ENCODE data around the gene FDX1. TPM values are rescaled to one million over a fixed set of nuclear protein-coding genes. Genes with fewer than 3 reads are reported as not detected.

FDX1 gene
- total RNA-seq, 1 experiment from 2014 or later: 29.9 TPM

- Histone ChIP-seq H3K36me3 (ENCODE audit: control insufficient read depth, insufficient read depth, low read length) (no peaks in the 10 kb centered on the region), H3K4me3 (ENCODE audit: low read depth, low read length) (no peak overlapping the region), H3K4me1 (no peaks in the 10 kb centered on the region), H3K27me3 (replicated peaks; ENCODE audit: control insufficient read depth, insufficient read depth, low read length) (peaks cover 3% of the 10 kb centered on the region; the same call in 1 of the 2 replicates), H3K9me3 (no peaks in the 10 kb centered on the region)
- Mint-ChIP-seq H3K27me3 (ENCODE audit: insufficient read depth, unreplicated experiment) (peaks cover 17% of the 10 kb centered on the region), H3K4me3 (ENCODE audit: unreplicated experiment) (no peak overlapping the region), H3K4me1 (ENCODE audit: low read depth, unreplicated experiment) (no peaks in the 10 kb centered on the region), H3K9me3 (ENCODE audit: unreplicated experiment) (no peaks in the 10 kb centered on the region), H3K36me3 (ENCODE audit: insufficient read depth, unreplicated experiment) (no peaks in the 10 kb centered on the region), H3K27ac (ENCODE audit: unreplicated experiment) (no peak overlapping the region)
- CTCF ChIA-PET: no interaction called here
- POLR2A ChIA-PET: no interaction called here
- no TSS peak for BruUV-seq (replicated peaks)
- TF ChIP-seq, protein P1, sequence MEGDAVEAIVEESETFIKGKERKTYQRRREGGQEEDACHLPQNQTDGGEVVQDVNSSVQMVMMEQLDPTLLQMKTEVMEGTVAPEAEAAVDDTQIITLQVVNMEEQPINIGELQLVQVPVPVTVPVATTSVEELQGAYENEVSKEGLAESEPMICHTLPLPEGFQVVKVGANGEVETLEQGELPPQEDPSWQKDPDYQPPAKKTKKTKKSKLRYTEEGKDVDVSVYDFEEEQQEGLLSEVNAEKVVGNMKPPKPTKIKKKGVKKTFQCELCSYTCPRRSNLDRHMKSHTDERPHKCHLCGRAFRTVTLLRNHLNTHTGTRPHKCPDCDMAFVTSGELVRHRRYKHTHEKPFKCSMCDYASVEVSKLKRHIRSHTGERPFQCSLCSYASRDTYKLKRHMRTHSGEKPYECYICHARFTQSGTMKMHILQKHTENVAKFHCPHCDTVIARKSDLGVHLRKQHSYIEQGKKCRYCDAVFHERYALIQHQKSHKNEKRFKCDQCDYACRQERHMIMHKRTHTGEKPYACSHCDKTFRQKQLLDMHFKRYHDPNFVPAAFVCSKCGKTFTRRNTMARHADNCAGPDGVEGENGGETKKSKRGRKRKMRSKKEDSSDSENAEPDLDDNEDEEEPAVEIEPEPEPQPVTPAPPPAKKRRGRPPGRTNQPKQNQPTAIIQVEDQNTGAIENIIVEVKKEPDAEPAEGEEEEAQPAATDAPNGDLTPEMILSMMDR (IDR thresholded peaks at IDR 0.05; ENCODE audit: insufficient read depth in 1 of 2, low read depth in 1 of 2, low read length in 1 of 2, severe bottlenecking in 1 of 2, unreplicated experiment in 1 of 2): no peak
- intact Hi-C loops (cut with micrococcal nuclease; ENCODE audit: unreplicated experiment): no loop called here
- no peak for DNase-seq
Observed at GRCh38 chr11:110508786-110509185, 79.0 kb downstream of the FDX1 start.

DNA sequence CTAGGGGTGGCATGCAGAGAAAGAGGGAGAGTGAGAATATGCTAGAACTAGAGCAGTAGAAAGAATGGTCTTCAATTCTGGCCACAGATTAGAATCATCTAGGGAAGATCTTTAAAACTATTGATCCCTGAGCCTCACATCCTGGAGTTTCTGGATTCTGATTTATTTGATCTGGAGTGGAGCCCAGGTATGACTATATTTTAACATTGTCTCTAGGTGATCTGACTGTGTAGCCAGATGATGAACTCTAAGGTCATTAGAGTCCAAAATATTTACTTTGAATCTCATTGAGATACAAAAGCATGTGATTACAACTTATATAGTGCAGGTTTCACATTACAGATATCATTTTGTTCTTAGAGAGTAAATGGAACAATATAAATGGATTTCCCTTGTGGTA, 79.7 kb downstream of the FDX1 start:
- no peak overlapping the region for H3K4me3 Mint-ChIP-seq (ENCODE audit: unreplicated experiment)
- no peak overlapping the region for H3K27ac Mint-ChIP-seq (ENCODE audit: unreplicated experiment)
- H3K27me3 Mint-ChIP-seq (ENCODE audit: insufficient read depth, unreplicated experiment): peaks cover 17% of the 10 kb centered on the region
- no peaks in the 10 kb centered on the region for H3K4me1 Mint-ChIP-seq (ENCODE audit: low read depth, unreplicated experiment)
- intact Hi-C loops (cut with micrococcal nuclease; ENCODE audit: unreplicated experiment): no loop called here
- BruUV-seq (replicated peaks): no TSS peak
- TF ChIP-seq, protein P1 (IDR thresholded peaks at IDR 0.05; ENCODE audit: insufficient read depth in 1 of 2, low read depth in 1 of 2, low read length in 1 of 2, severe bottlenecking in 1 of 2, unreplicated experiment in 1 of 2): no peak
- ChIA-PET CTCF (no interaction called here), POLR2A (no interaction called here)
- no peak for DNase-seq
- H3K4me1 ChIP-seq: no peaks in the 10 kb centered on the region
- no peak overlapping the region for H3K4me3 ChIP-seq (ENCODE audit: low read depth, low read length)
- H3K36me3 Mint-ChIP-seq (ENCODE audit: insufficient read depth, unreplicated experiment): no peaks in the 10 kb centered on the region
- no peaks in the 10 kb centered on the region for H3K9me3 ChIP-seq
- no peaks in the 10 kb centered on the region for H3K9me3 Mint-ChIP-seq (ENCODE audit: unreplicated experiment)
- no peaks in the 10 kb centered on the region for H3K36me3 ChIP-seq (ENCODE audit: control insufficient read depth, insufficient read depth, low read length)
- H3K27me3 ChIP-seq (replicated peaks; ENCODE audit: control insufficient read depth, insufficient read depth, low read length): peaks cover 3% of the 10 kb centered on the region; the same call in 1 of the 2 replicates

DNA sequence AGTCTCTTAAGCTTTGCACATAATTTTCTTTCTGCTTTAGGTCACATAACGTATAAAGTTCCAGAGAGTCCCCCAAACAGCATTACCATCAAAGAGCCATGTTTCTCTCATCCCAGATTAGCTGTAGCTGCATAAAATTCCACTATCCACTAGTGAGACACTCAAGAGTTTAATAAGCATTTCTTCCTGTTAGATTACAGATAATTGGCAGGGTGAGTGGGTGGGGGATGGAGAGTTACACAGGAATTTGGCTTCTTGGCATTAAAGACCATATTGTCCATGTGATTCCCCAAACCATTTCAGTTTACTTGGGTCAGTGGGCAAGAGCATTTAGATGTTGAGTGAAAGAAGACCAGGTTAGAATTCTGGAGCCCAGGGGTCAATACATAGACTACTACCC, 82.3 kb downstream of the FDX1 start:
- intact Hi-C loops (cut with micrococcal nuclease; ENCODE audit: unreplicated experiment): no loop called here
- Mint-ChIP-seq H3K9me3 (ENCODE audit: unreplicated experiment) (no peaks in the 10 kb centered on the region), H3K4me3 (ENCODE audit: unreplicated experiment) (no peak overlapping the region), H3K4me1 (ENCODE audit: low read depth, unreplicated experiment) (no peaks in the 10 kb centered on the region), H3K27ac (ENCODE audit: unreplicated experiment) (no peak overlapping the region), H3K27me3 (ENCODE audit: insufficient read depth, unreplicated experiment) (peaks cover 21% of the 10 kb centered on the region), H3K36me3 (ENCODE audit: insufficient read depth, unreplicated experiment) (no peaks in the 10 kb centered on the region)
- ChIA-PET CTCF (no interaction called here), POLR2A (no interaction called here)
- TF ChIP-seq, protein P1 (IDR thresholded peaks at IDR 0.05; ENCODE audit: insufficient read depth in 1 of 2, low read depth in 1 of 2, low read length in 1 of 2, severe bottlenecking in 1 of 2, unreplicated experiment in 1 of 2): no peak
- Histone ChIP-seq H3K4me1 (no peaks in the 10 kb centered on the region), H3K36me3 (ENCODE audit: control insufficient read depth, insufficient read depth, low read length) (no peaks in the 10 kb centered on the region), H3K27me3 (replicated peaks; ENCODE audit: control insufficient read depth, insufficient read depth, low read length) (peaks cover 3% of the 10 kb centered on the region; the same call in 1 of the 2 replicates), H3K9me3 (0 out of 2 replicates have a peak, but pooled peaks cover 3% of the 10 kb centered on the region), H3K4me3 (ENCODE audit: low read depth, low read length) (no peak overlapping the region)
- BruUV-seq (replicated peaks): no TSS peak
- no peak for DNase-seq

Data from Caco-2 (cell line).